ENCODE measurements around the gene EPS8L3.
"Not testable (repeated sequence)": the region's sequence is repeated elsewhere in the genome, so short reads cannot be mapped to it uniquely, and the experiment has no call there.

Gene EPS8L3

GRCh38 chr1:109704173-109704572 lies 59.5 kb downstream of the EPS8L3 start:
- no peaks in the 10 kb centered on the region for H3F3A ChIP-seq (ENCODE audit: insufficient read depth)

GRCh38 chr1:109702940-109703339 lies 60.8 kb downstream of the EPS8L3 start:
- H3K79me2 ChIP-seq (ENCODE audit: insufficient read depth, low read length); H3K27ac ChIP-seq (ENCODE audit: low read depth, low read length); H3K27me3 ChIP-seq (ENCODE audit: low read length); H2AFZ ChIP-seq (ENCODE audit: low read depth, low read length, severe bottlenecking); H3K4me3 ChIP-seq (ENCODE audit: insufficient read depth, low read length, poor library complexity, severe bottlenecking); H3F3A ChIP-seq (ENCODE audit: insufficient read depth); H4K20me1 ChIP-seq (ENCODE audit: low read depth, low read length); H3K4me2 ChIP-seq (ENCODE audit: low read depth, low read length, poor library complexity, severe bottlenecking); H3K9me2 ChIP-seq (replicated peaks; ENCODE audit: insufficient read depth, low read length); H3K9ac ChIP-seq (ENCODE audit: low read length); H3K9me3 ChIP-seq (ENCODE audit: insufficient read depth, low read length); H3K36me3 ChIP-seq (ENCODE audit: low read length): not testable (repeated sequence)

More at GRCh38 chr1:109704173-109704572, 59.5 kb downstream of the EPS8L3 start:
- Histone ChIP-seq H3K79me2 (ENCODE audit: insufficient read depth, low read length) (no peaks in the 10 kb centered on the region), H4K20me1 (ENCODE audit: low read depth, low read length) (no peaks in the 10 kb centered on the region), H3K4me2 (ENCODE audit: low read depth, low read length, poor library complexity, severe bottlenecking) (no peak overlapping the region), H3K27ac (ENCODE audit: low read depth, low read length) (no peak overlapping the region), H3K9me3 (ENCODE audit: insufficient read depth, low read length) (0 out of 2 replicates have a peak, but pooled peaks cover 3% of the 10 kb centered on the region), H3K4me3 (ENCODE audit: insufficient read depth, low read length, poor library complexity, severe bottlenecking) (no peak overlapping the region), H3K9ac (ENCODE audit: low read length) (no peak overlapping the region), H3K9me2 (replicated peaks; ENCODE audit: insufficient read depth, low read length) (no peaks in the 10 kb centered on the region), H2AFZ (ENCODE audit: low read depth, low read length, severe bottlenecking) (no peak overlapping the region), H3K27me3 (ENCODE audit: low read length) (no peaks in the 10 kb centered on the region), H3K36me3 (ENCODE audit: low read length) (no peaks in the 10 kb centered on the region)
- TF ChIP-seq EZH2phosphoT487 (conservative IDR thresholded peaks at IDR 0.05; ENCODE audit: low read length): no peak
- TF ChIP-seq CTCF (IDR thresholded peaks at IDR 0.05; ENCODE audit: insufficient read depth, low read length, poor library complexity, severe bottlenecking): no peak

Measured in SU-DHL-6 (cell line).